ENCODE results near the gene EVL. TPM values are rescaled to one million over a fixed set of nuclear protein-coding genes. Genes with fewer than 3 reads are reported as not detected.

Gene EVL
- total RNA-seq, 1 experiment from 2014 or later, result 82.9 TPM

- H3K4me1 ChIP-seq (ENCODE audit: insufficient read depth, low read length, poor library complexity, severe bottlenecking), result no peaks in the 10 kb centered on the region
- intact Hi-C loops (cut with micrococcal nuclease; ENCODE audit: unreplicated experiment), result no loop called here
- no peak overlapping the region for H3K4me3 ChIP-seq (ENCODE audit: low read depth, low read length, poor library complexity, severe bottlenecking)
- no peaks in the 10 kb centered on the region for H3K36me3 ChIP-seq (ENCODE audit: insufficient read depth, low read length, poor library complexity, severe bottlenecking)
- ChIA-PET POLR2A (ENCODE audit: low non-redundant PET) (no interaction called here), CTCF (interaction anchor here (0.7 kb wide), 1 partner anchor 201 kb away, joined by 4 read pairs; no protein-coding TSS in a partner anchor)
- TF ChIP-seq, protein P1, sequence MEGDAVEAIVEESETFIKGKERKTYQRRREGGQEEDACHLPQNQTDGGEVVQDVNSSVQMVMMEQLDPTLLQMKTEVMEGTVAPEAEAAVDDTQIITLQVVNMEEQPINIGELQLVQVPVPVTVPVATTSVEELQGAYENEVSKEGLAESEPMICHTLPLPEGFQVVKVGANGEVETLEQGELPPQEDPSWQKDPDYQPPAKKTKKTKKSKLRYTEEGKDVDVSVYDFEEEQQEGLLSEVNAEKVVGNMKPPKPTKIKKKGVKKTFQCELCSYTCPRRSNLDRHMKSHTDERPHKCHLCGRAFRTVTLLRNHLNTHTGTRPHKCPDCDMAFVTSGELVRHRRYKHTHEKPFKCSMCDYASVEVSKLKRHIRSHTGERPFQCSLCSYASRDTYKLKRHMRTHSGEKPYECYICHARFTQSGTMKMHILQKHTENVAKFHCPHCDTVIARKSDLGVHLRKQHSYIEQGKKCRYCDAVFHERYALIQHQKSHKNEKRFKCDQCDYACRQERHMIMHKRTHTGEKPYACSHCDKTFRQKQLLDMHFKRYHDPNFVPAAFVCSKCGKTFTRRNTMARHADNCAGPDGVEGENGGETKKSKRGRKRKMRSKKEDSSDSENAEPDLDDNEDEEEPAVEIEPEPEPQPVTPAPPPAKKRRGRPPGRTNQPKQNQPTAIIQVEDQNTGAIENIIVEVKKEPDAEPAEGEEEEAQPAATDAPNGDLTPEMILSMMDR (conservative IDR thresholded peaks at IDR 0.05; ENCODE audit: low read depth, low read length), result no peak
- TF ChIP-seq EZH2 (IDR thresholded peaks at IDR 0.05; ENCODE audit: borderline replicate concordance, low read depth, low read length, poor library complexity, severe bottlenecking), result no peak
- H3K27ac ChIP-seq (ENCODE audit: low read depth, low read length, poor library complexity, severe bottlenecking), result no peak overlapping the region
- H3K27me3 ChIP-seq (replicated peaks; ENCODE audit: insufficient read depth, low read depth, low read length, poor library complexity), result no peaks in the 10 kb centered on the region
- BruUV-seq (replicated peaks), result no TSS peak
- no peak for DNase-seq (ENCODE audit: low spot score)
- H3K9me3 ChIP-seq (ENCODE audit: low read depth, low read length, poor library complexity, severe bottlenecking), result no peaks in the 10 kb centered on the region
These were observed 59.4 kb downstream of the EVL start for GRCh38 chr14:100124551-100125088.

DNA sequence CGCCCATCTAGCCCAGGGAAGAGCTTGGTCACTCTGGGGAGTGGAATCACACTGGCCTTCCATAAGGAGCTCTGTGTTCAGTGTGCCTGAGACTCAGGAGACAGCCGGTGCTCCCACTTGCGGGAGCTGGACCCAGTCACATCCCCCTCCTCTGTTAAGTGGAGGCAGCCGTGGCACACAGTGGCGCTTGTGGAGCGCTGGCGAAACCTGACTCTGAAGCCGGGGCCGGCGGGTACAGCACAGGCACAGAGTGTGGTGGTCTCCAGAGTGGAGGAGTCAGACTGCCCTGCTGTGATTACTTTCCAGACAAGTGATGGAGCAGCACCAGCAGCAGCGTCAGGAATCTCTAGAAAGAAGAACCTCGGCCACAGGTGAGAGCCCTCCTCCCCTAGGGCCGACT, 61.2 kb downstream of the EVL start:
- ChIA-PET POLR2A (ENCODE audit: low non-redundant PET) (no interaction called here), CTCF (no interaction called here)
- intact Hi-C loops (cut with micrococcal nuclease; ENCODE audit: unreplicated experiment), result no loop called here

GRCh38 chr14:100127853-100128455, 62.7 kb downstream of the EVL start:
- Histone ChIP-seq H3K4me1 (ENCODE audit: insufficient read depth, low read length, poor library complexity, severe bottlenecking) (peaks cover 7% of the 10 kb centered on the region), H3K9me3 (ENCODE audit: low read depth, low read length, poor library complexity, severe bottlenecking) (no peaks in the 10 kb centered on the region), H3K4me3 (ENCODE audit: low read depth, low read length, poor library complexity, severe bottlenecking) (no peak overlapping the region), H3K27me3 (replicated peaks; ENCODE audit: insufficient read depth, low read depth, low read length, poor library complexity) (no peaks in the 10 kb centered on the region), H3K36me3 (ENCODE audit: insufficient read depth, low read length, poor library complexity, severe bottlenecking) (no peaks in the 10 kb centered on the region), H3K27ac (ENCODE audit: low read depth, low read length, poor library complexity, severe bottlenecking) (no peak overlapping the region)
- DNase-seq (ENCODE audit: low spot score), result no peak
- intact Hi-C loops (cut with micrococcal nuclease; ENCODE audit: unreplicated experiment), result no loop called here
- TF ChIP-seq EZH2 (IDR thresholded peaks at IDR 0.05; ENCODE audit: borderline replicate concordance, low read depth, low read length, poor library complexity, severe bottlenecking), result no peak
- TF ChIP-seq, protein P1 (conservative IDR thresholded peaks at IDR 0.05; ENCODE audit: low read depth, low read length), result no peak
- BruUV-seq (replicated peaks), result no TSS peak
- POLR2A ChIA-PET (ENCODE audit: low non-redundant PET), result no interaction called here
- CTCF ChIA-PET, result no interaction called here

More for the DNA sequence above, 61.2 kb downstream of the EVL start:
- no peaks in the 10 kb centered on the region for H3K9me3 ChIP-seq (ENCODE audit: low read depth, low read length, poor library complexity, severe bottlenecking)
- H3K27ac ChIP-seq (ENCODE audit: low read depth, low read length, poor library complexity, severe bottlenecking), result no peak overlapping the region
- TF ChIP-seq, protein P1 (conservative IDR thresholded peaks at IDR 0.05; ENCODE audit: low read depth, low read length), result no peak
- no peak for TF ChIP-seq EZH2 (IDR thresholded peaks at IDR 0.05; ENCODE audit: borderline replicate concordance, low read depth, low read length, poor library complexity, severe bottlenecking)
- no TSS peak for BruUV-seq (replicated peaks)
- no peaks in the 10 kb centered on the region for H3K27me3 ChIP-seq (replicated peaks; ENCODE audit: insufficient read depth, low read depth, low read length, poor library complexity)
- no peaks in the 10 kb centered on the region for H3K36me3 ChIP-seq (ENCODE audit: insufficient read depth, low read length, poor library complexity, severe bottlenecking)
- no peak overlapping the region for H3K4me3 ChIP-seq (ENCODE audit: low read depth, low read length, poor library complexity, severe bottlenecking)
- H3K4me1 ChIP-seq (ENCODE audit: insufficient read depth, low read length, poor library complexity, severe bottlenecking), result no peaks in the 10 kb centered on the region
- no peak for DNase-seq (ENCODE audit: low spot score)
